CD1c-positive myeloid dendritic cell (primary cell): ENCODE results near the gene MTHFD1L.
"Not testable (repeated sequence)": the region's sequence is repeated elsewhere in the genome, so short reads cannot be mapped to it uniquely, and the experiment has no call there.

Experiments
- DNase-seq: peaks from one replicate; pipeline ENCODE4 v3.0.0-alpha.2; 2016; ENCODE audit errors: extremely low spot score

MTHFD1L gene

DNA sequence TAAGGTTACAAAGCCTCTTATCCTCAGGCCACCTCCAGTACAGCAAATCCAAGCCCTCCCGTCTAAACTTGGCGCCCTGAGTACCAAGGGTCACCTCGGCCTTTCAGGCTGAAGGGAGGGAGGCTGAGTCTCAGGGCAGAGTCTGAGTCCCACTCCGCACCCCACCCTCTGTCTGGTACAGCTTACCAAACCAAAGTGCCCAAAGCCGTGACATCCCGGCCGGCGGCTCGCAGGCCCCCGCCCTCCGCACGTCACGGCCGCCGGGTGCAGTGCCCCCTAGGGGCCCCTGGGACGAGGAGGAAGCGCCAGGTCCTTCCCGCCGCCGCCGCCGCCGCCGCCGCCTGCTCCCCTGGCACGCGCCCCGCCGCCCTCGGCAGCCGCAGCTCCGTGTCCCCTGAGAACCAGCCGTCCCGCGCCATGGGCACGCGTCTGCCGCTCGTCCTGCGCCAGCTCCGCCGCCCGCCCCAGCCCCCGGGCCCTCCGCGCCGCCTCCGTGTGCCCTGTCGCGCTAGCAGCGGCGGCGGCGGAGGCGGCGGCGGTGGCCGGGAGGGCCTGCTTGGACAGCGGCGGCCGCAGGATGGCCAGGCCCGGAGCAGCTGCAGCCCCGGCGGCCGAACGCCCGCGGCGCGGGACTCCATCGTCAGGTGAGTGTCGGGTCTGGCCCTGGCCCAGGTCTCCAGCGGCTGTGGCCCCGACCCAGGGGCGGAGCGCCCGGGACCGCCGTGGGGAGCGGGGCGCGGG lies at the start of gene MTHFD1L:
MTHFD1L (plus strand) TSS at position 297 of the 741 bp plus-strand sequence; CDS start at position 418, 121 bp downstream.
- DNase-seq = peak; percentile 87

DNA sequence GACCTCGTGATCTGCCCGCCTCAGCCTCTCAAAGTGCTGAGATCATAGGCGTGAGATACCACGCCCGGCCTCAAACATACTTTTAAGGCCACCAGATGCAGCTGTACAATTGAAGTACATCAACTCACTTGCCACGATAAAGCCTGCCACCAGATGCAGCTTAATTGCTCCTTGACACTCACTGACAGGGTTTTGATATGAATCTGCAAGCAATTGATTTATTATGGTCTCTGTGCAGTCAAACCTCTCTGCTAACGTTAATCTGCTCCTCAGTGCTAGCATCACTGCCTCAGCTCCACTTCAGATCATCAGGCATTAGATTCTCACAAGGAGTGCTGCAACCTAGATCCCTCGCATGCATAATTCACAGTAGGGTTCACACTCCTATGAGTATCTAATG lies 48.9 kb upstream of the MTHFD1L start:
- DNase-seq = not testable (repeated sequence)

DNA sequence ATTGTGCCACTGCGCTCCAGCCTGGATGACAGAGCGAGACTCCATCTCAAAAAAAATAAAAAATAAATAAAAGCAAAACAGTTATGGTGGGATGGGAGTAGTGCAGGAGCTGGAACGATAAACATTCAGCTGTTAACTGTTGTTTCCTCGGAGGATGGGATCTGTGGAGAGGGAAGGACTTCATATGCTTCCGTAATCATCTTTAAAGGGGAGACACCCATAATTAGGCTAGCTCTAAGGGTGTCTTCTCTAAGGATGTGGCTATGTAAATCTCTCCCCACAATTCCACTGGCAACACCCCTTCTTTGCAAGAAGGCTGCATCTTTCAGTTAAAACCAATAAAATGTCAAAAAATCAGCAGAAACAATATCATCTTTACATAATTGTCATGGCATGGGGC lies 42.6 kb upstream of the MTHFD1L start:
- no peak for DNase-seq

DNA sequence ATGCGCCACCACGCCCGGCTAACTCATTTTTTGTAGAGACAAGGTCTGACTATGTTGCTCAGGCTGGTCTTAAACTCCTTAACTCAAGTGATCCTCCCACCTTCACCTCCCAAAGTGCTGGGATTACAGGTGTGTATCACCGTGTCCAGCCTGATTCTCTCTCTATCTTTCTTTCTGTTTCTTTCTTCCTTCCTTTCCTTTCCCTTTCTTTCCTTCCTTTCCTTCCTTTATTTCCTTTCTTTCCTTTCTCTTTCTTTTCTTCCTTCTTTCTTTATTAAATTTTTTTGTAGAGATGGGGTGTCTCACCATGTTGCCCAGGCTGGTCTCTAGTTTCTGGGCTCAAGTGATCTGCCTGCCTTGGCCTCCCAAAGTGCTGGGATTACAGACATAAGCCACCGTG lies 38.7 kb upstream of the MTHFD1L start:
- DNase-seq = no peak

DNA sequence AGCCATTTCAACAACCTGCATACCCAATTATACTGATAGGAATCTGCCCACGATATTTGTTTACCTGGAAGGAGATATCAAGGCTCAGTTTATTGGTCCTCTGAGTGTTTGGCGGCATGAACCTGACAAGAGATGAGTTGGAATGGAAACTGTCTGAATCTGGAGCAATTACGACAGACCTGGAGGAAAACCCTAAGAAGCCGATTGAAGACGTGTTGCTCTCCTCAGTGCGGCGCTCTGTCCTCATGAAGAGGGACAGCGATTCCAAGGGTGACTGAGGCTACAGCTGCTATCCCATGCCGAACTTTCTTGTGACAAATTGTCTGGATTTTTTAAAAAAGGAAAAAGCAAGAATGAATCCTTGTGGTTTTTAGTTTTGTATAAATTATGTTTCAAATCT lies 37.4 kb upstream of the MTHFD1L start:
- DNase-seq = not testable (repeated sequence)

DNA sequence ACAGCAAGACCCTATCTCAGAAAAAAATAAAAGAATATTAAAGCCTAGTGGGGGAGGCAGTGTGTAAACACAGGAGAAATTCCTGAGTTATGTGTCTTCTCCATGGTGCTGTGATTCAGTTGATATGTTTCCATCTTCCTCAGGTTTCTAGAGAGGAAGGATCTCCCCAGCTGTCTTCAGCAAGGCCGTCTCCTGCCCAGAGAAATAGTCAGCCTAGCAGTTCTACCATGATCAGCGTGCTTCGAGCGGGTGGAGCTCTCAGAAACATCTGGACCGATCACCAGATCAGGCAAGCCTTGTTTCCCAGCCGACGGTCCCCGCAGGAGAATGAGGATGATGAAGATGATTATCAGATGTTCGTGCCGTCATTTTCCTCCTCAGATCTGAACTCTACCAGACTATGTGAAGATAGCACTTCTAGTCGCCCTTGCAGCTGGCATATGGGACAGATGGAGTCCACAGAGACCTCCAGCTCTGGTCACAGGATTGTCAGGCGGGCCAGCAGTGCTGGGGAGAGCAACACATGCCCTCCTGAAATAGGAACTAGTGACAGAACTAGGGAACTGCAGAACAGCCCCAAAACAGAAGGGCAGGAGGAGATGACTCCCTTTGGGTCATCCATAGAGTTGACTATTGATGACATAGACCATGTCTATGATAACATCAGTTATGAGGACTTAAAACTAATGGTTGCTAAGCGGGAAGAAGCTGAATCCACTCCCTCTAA lies 34.9 kb upstream of the MTHFD1L start:
- DNase-seq = no peak

GRCh38 chr6:150831577-150831976 lies 33.9 kb upstream of the MTHFD1L start:
- no peak for DNase-seq

DNA sequence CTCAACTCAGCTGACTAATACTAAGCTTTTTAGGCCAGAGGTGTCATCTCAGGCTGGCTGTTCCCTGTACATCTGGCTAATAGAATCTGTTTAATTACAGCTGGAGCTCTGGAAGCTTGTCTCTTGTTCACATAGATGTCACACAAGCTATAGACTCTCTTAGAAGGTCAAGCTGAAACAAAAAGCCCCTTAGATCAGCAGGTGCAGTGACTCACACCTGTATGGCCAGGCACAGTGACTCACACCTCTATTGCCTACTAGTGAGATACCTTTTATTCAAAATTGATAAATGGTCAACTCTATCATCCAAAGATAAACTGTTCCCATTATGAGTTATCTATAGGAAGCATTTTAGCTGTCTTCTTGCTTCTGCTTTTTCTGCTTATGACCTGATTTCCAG lies 29.9 kb upstream of the MTHFD1L start:
- DNase-seq = no peak

- DNase-seq = no peak
These were observed 25.3 kb upstream of the MTHFD1L start for GRCh38 chr6:150840185-150840584.

DNA sequence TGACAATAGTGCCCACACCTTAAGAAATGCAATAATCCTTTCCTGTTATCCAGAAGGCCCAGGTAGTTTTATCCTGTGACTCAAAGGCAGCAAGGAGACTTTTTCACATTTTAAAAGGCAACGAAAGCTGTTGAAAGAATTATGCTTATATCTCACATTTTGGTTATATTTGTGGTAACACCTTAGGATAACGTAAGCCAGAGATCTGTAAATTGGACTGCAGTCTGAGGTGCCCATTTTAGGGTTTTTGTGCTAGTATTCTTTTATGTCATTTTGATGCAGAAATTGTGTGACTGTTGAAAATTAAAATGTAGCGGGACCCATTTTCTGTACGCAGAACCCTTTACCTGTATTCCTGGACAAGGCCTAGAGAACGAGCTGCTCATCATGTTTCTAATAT lies 24.3 kb upstream of the MTHFD1L start:
- DNase-seq = no peak

DNA sequence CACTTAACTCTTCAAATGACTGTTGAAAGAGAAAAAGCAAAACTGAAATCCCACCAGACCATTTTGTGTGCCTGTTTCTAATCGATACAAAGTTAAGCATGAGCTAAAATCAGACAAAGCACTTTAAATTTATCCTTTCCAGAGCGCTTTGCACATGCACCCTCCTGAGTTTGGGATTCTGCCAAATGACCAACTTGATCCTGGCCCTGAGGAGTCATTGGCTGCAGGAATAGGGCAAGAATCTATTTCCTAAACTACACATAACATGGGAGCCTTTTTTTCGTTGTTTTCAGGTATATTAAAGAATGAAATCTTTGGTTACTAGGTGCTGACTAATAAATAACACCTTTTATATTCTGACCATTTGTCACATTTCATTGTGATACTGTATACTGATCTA lies 23.8 kb upstream of the MTHFD1L start:
- DNase-seq = no peak

DNA sequence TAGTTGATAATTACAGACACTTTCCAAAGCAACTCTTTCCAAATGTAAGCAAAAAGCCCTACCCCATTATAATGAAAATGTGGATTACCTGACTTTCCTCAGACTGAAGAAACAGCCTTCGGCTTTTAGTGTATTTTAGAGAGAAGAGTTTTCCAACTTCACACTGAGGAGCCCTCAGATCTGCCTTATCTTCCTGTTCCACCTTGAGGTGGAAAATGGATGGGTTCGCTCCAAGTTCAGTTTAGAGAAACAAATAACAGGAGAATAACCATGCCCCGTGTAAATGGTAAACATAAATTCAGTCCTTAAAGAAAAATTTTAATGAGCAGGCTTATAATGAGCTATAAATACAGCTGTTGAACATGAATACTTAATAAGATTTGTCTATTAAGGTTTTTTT lies 21.1 kb upstream of the MTHFD1L start:
- DNase-seq = no peak

- DNase-seq = no peak
These were observed 18.9 kb upstream of the MTHFD1L start for GRCh38 chr6:150846641-150847040.

GRCh38 chr6:150848400-150848799 lies 17.1 kb upstream of the MTHFD1L start:
- DNase-seq = no peak

GRCh38 chr6:150854392-150854791 lies 11.1 kb upstream of the MTHFD1L start:
- not testable (repeated sequence) for DNase-seq

DNA sequence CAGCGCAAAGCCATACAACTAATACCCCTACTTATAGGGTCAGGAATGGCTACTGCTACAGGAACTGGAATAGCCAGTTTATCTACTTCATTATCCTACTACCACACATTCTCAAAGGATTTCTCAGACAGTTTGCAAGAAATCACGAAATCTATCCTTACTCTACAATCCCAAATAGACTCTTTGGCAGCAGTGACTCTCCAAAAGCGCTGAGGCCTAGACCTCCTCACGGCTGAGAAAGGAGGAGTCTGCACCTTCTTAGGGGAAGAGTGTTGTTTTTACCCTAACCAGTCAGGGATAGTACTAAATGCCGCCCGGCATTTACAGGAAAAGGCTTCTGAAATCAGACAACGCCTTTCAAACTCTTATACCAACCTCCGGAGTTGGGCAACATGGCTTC lies 10.3 kb upstream of the MTHFD1L start:
- DNase-seq = not testable (repeated sequence)

- DNase-seq = no peak
These were observed 8.2 kb upstream of the MTHFD1L start for GRCh38 chr6:150857062-150857944.

GRCh38 chr6:150857945-150858308 lies 7.6 kb upstream of the MTHFD1L start:
- DNase-seq = no peak

DNA sequence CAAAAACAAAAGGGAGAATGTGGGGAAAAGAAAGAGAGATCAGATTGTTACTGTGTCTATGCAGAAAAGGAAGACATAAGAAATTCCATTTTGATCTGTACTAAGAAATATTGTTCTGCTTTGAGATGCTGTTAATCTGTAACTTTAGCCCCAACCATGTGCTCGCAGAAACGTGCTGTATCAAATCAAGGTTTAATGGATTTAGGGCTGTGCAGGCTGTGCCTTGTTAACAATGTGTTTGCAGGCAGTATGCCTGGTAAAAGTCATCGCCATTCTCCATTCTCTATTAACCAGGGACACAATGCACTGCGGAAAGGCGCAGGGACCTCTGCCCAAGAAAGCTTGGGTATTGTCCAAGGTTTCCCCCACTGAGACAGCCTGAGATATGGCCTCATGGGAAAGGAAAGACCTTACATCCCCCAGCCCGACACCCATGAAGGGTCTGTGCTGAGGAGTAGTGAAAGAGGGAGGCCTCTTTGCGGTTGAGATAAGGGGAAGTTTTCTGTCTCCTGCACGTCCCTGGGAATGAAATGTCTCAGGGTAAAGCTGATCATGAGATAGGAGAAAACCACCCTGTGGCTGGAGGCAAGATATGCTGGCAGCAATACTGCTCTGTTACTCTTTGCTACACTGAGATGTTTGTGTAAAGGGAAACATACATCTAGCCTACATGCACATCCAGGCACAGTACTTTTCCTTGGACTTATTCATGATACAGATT lies 3.9 kb upstream of the MTHFD1L start:
- DNase-seq = peak; percentile 6

- DNase-seq = no peak
These were observed 2.1 kb upstream of the MTHFD1L start for GRCh38 chr6:150863213-150863928.

GRCh38 chr6:150865043-150865405 lies 478 bp upstream of the MTHFD1L start:
- no peak for DNase-seq
